ENCODE results near the gene TTC27.
A peak's percentile ranks its signal among the peaks of the same experiment; 100 is the strongest.
"Not testable (repeated sequence)": the region's sequence is repeated elsewhere in the genome, so short reads cannot be mapped to it uniquely, and the experiment has no call there.

TTC27 gene

DNA sequence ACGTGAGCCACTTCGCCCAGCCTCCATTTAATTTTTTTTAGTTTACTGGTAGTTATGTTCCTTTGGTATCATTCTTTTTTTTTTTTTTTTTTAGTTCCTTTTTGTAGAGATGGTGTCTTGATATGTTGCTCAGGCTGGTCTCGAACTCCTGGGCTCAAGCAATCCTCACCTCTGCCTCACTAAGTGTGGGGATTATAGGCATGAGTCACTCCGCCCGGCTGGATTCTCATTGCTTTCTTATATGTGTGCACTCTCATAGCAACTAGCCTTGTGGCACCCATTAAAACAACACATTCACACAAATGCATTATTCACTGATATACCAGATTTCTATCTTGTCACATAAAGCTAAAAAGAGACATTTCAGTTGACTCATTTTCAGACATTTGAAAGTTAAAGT lies 4.2 kb downstream of the TTC27 start:
- peak; percentile 47 for DNase-seq (ENCODE audit: low read depth, low spot score)
- TF ChIP-seq, protein P1, sequence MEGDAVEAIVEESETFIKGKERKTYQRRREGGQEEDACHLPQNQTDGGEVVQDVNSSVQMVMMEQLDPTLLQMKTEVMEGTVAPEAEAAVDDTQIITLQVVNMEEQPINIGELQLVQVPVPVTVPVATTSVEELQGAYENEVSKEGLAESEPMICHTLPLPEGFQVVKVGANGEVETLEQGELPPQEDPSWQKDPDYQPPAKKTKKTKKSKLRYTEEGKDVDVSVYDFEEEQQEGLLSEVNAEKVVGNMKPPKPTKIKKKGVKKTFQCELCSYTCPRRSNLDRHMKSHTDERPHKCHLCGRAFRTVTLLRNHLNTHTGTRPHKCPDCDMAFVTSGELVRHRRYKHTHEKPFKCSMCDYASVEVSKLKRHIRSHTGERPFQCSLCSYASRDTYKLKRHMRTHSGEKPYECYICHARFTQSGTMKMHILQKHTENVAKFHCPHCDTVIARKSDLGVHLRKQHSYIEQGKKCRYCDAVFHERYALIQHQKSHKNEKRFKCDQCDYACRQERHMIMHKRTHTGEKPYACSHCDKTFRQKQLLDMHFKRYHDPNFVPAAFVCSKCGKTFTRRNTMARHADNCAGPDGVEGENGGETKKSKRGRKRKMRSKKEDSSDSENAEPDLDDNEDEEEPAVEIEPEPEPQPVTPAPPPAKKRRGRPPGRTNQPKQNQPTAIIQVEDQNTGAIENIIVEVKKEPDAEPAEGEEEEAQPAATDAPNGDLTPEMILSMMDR (IDR thresholded peaks at IDR 0.05; ENCODE audit: low read depth, low read length): no peak
- no peak overlapping the region for H3K4me3 ChIP-seq (ENCODE audit: low read depth, low read length)
- in situ Hi-C loops (cut with HindIII; ENCODE audit: low sequenced_read_pairs): no loop called here

DNA sequence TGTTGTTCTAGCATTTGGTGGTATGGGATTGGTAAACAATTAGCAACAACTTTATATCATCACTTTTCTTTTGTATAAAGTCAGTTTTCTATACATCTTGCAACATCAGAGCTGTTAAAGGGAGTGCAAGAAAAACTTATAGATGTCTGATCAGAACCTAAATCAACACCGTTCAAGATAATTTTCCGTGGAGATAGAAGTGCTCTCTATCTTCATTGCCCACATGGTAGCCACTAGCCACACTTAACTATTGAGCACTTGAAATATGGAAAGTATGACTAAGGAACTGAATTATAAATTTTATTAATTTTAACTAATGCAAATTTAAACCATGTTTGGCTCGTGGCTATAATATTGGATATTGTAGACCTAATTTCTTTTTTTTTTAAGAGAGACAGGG lies 5.2 kb downstream of the TTC27 start:
- no peak overlapping the region for H3K4me3 ChIP-seq (ENCODE audit: low read depth, low read length)
- TF ChIP-seq, protein P1 (IDR thresholded peaks at IDR 0.05; ENCODE audit: low read depth, low read length): no peak
- in situ Hi-C loops (cut with HindIII; ENCODE audit: low sequenced_read_pairs): no loop called here
- no peak for DNase-seq (ENCODE audit: low read depth, low spot score)

DNA sequence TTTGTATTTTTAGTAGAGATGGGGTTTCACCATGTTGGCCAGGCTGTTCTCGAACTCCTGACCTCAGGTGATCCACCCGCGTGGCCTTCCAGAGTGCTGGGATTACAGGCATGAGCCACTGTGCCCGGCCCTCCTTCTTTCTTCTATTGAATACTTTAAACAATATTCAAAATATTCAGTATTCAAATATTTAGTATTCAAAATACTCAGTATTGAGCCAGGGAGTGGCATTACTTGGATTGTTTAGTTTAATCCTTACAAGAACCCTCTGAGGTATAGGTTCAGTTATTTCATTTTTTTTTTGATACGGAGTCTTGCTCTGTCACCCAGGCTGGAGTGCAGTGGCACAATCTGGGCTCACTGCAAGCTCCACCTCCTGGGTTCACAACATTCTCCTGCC lies 10.7 kb downstream of the TTC27 start:
- DNase-seq (ENCODE audit: low read depth, low spot score); in situ Hi-C loops (cut with HindIII; ENCODE audit: low sequenced_read_pairs); H3K4me3 ChIP-seq (ENCODE audit: low read depth, low read length): not testable (repeated sequence)

DNA sequence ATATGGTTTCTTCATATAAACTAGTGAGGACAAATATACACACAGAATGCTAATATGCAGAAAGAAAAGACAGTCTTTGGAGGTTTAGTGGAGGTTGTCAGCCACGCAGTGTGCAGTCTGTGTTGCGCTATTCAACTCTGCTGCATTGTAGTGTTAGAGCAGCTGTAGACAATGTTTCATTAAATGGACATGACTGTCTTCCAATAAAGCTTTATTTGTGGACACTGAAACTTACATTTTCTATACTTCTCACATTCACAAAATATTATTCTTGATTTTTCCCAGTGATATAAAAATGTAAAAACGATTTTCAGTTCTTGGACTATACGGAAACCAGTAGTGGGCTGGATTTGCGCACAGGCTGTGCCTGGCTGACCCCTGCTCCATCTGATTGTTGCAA lies 13.3 kb downstream of the TTC27 start:
- in situ Hi-C loops (cut with HindIII; ENCODE audit: low sequenced_read_pairs): no loop called here
- no peak for DNase-seq (ENCODE audit: low read depth, low spot score)
- H3K4me3 ChIP-seq (ENCODE audit: low read depth, low read length): no peak overlapping the region
- TF ChIP-seq, protein P1 (IDR thresholded peaks at IDR 0.05; ENCODE audit: low read depth, low read length): no peak

DNA sequence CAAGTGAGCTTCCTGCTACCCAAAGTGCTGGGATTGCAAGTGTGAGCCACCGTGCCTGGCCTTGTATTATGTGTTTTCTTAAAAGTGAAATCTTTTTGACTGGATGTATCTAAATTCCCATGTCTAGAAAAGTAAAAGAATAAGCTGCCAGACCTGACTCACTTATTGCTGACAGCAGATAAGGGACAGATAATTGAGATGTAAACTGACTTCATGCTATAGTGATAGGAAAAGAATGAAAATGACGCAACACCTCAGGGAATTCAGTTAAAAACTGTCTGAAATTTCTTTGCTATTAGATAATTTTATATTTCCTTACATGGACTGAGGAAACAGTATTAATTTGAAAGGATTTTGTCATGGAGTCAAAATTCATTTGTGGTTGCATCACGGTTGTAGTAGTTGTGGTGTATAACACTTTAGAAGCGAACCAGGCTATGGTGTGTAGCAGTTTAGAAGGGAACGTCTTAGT lies 19.4 kb downstream of the TTC27 start:
- in situ Hi-C loops (cut with HindIII; ENCODE audit: low sequenced_read_pairs): no loop called here
- DNase-seq (ENCODE audit: low read depth, low spot score): peak; percentile 51
- TF ChIP-seq, protein P1 (IDR thresholded peaks at IDR 0.05; ENCODE audit: low read depth, low read length): no peak
- H3K4me3 ChIP-seq (ENCODE audit: low read depth, low read length): no peak overlapping the region

DNA sequence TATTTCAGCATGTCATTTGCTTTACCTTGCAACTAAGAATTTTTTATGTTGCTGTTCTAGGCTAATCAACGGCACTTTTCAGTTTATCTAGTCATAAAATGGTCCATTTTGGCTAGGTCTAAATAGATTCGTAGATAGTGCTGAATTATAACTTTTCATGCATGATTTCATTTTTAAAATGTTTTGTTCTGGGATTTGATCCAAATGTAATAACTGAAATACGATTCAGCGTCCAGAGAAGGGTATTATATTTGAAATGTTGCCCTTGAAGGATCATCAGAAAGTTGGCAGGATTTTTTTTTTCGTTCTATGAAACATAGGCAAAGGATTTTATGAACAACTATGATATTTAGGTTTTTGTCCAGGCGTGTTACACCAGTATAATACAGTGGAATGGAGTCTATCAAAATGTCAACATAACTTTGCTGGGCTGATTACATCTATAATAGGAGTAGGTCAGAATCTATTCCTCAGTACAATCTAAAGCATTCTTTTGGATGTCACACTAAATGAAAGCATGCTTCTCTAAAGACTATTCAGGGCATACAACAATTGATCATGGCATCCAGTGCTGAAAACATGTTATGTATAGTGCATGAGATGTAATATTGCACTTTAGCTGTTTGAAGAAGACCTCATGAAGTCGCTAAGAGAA lies 24.8 kb downstream of the TTC27 start:
- H3K4me3 ChIP-seq (ENCODE audit: low read depth, low read length): no peak overlapping the region
- peak; percentile 22 for DNase-seq (ENCODE audit: low read depth, low spot score)
- TF ChIP-seq, protein P1 (IDR thresholded peaks at IDR 0.05; ENCODE audit: low read depth, low read length): no peak
- in situ Hi-C loops (cut with HindIII; ENCODE audit: low sequenced_read_pairs): no loop called here

DNA sequence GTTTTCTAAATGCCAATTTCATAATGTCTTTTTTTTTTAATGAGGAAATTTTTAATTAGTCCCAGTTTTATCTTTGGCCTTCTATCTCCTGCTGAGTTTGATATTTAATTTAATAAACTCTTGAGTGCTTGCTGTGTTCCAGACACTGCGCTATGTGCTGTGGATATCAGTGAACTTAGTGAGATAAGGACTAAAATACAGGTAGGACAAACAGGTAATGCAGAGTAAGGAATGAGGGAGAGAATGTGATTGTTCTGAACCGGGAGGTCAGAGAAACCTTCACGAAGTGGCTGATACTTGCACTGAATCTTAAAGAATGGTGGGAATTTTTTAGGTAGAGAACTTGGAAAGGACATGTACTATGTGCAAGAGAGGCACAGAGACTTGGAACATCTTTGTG lies 28.2 kb downstream of the TTC27 start:
- H3K4me3 ChIP-seq (ENCODE audit: low read depth, low read length): no peak overlapping the region
- TF ChIP-seq, protein P1 (IDR thresholded peaks at IDR 0.05; ENCODE audit: low read depth, low read length): no peak
- in situ Hi-C loops (cut with HindIII; ENCODE audit: low sequenced_read_pairs): no loop called here
- no peak for DNase-seq (ENCODE audit: low read depth, low spot score)

All from astrocyte of the spinal cord (primary cell).